Amniotic stem cell (primary cell): ENCODE measurements around the gene VASH1.

ENCODE experiments used
- DNase-seq: peaks from one replicate; lab custom pipeline; 2025; lab: John Stamatoyannopoulos, UW

Gene VASH1

GRCh38 chr14:76742966-76743365, 18.3 kb upstream of the VASH1 start:
- DNase-seq, result no peak

GRCh38 chr14:76752744-76753143, 8.5 kb upstream of the VASH1 start:
- no peak for DNase-seq

- DNase-seq, result no peak
These were observed 7.6 kb upstream of the VASH1 start for GRCh38 chr14:76753541-76754198.

- no peak for DNase-seq
These were observed 6.7 kb upstream of the VASH1 start for GRCh38 chr14:76754586-76754985.

- DNase-seq, result no peak
These were observed 5.5 kb upstream of the VASH1 start for GRCh38 chr14:76755610-76756370.

GRCh38 chr14:76756371-76756750, 4.9 kb upstream of the VASH1 start:
- DNase-seq, result no peak

- DNase-seq, result no peak
These were observed 1.7 kb upstream of the VASH1 start for GRCh38 chr14:76759589-76759988.

- DNase-seq, result no peak
These were observed 735 bp upstream of the VASH1 start for GRCh38 chr14:76760331-76761135.

GRCh38 chr14:76761960-76762410, 717 bp downstream of the VASH1 start:
- DNase-seq, result no peak

GRCh38 chr14:76762411-76763095, 1.3 kb downstream of the VASH1 start:
- DNase-seq, result no peak

- no peak for DNase-seq
These were observed 2.1 kb downstream of the VASH1 start for GRCh38 chr14:76763096-76764041.

- no peak for DNase-seq
These were observed 4.2 kb downstream of the VASH1 start for GRCh38 chr14:76765461-76765931.

- DNase-seq, result no peak
These were observed 6.7 kb downstream of the VASH1 start for GRCh38 chr14:76767681-76768656.

- DNase-seq, result no peak
These were observed 7.6 kb downstream of the VASH1 start for GRCh38 chr14:76768671-76769500.

- DNase-seq, result no peak
These were observed 8.5 kb downstream of the VASH1 start for GRCh38 chr14:76769636-76770292.

- DNase-seq, result no peak
These were observed 9.5 kb downstream of the VASH1 start for GRCh38 chr14:76770521-76771436.

GRCh38 chr14:76771437-76771980, 10.2 kb downstream of the VASH1 start:
- no peak for DNase-seq
